HL-60 (cell line): Measurements from ENCODE around the gene C5orf58.

Source experiments
- CTCF ChIP-seq: IDR thresholded peaks from one replicate; pipeline ENCODE4 v1.5.1; 2011; ENCODE audit warnings: low read length, control low read depth, inconsistent platforms; ENCODE audit not compliant: insufficient read depth
- GABPA ChIP-seq: IDR thresholded peaks from 2 replicates; pipeline ENCODE4 v1.6.1; 2012; ENCODE audit warnings: low read depth
- POLR2AphosphoS5 ChIP-seq: IDR thresholded peaks from 2 replicates; pipeline ENCODE4 v1.6.1; 2012; ENCODE audit warnings: low read depth
- REST ChIP-seq: IDR thresholded peaks from 2 replicates; pipeline ENCODE4 v1.6.1; 2012; ENCODE audit warnings: low read depth; ENCODE audit not compliant: insufficient replicate concordance
- SPI1 ChIP-seq: IDR thresholded peaks from 2 replicates; pipeline ENCODE4 v1.6.1; 2012; ENCODE audit warnings: low read depth, mild to moderate bottlenecking, borderline replicate concordance

GRCh38 chr5:170289121-170289520 lies 56.3 kb downstream of the C5orf58 start:
- TF ChIP-seq CTCF (no peak), REST (no peak), POLR2AphosphoS5 (no peak), SPI1 (no peak), GABPA (no peak)
